ENCODE measurements around the gene EHD1. TPM values are rescaled to one million over a fixed set of nuclear protein-coding genes. Genes with fewer than 3 reads are reported as not detected.

EHD1 gene
- total and polyA plus RNA-seq, 2 of the 4 experiments (the other 2 are of a cell fraction) = 107 to 209 TPM

- no TSS peak for BruUV-seq (replicated peaks)
- in situ Hi-C loops (cut with MboI; ENCODE audit: low sequenced_read_pairs) (no loop called here), dilution Hi-C loops (cut with HindIII; ENCODE audit: low sequenced_read_pairs, unreplicated experiment) (no loop called here), intact Hi-C loops (cut with micrococcal nuclease) (no loop called here)
- Histone ChIP-seq H3K9me3 (ENCODE audit: control insufficient read depth, insufficient read depth, low read length) (no peaks in the 10 kb centered on the region), H2BK120ac (ENCODE audit: low read depth, low read length) (no peak overlapping the region), H2BK15ac (ENCODE audit: low read depth, low read length) (no peak overlapping the region), H4K20me1 (ENCODE audit: insufficient read depth, low read length) (peaks cover 41% of the 10 kb centered on the region), H3K4me1 (ENCODE audit: control insufficient read depth, insufficient read depth, low read length) (peaks cover 36% of the 10 kb centered on the region), H4K5ac (ENCODE audit: low read depth, low read length) (no peak overlapping the region), H2BK5ac (ENCODE audit: low read depth, low read length, poor library complexity, severe bottlenecking) (no peak overlapping the region), H3K18ac (ENCODE audit: low read depth, low read length) (no peak overlapping the region), H3K23ac (ENCODE audit: low read depth, low read length) (no peak overlapping the region), H3K56ac (ENCODE audit: extremely low read depth, insufficient read depth, low read length) (no peak overlapping the region), H2AK5ac (ENCODE audit: low read depth, low read length) (peak overlapping the region; percentile 67; the same call in 1 of the 2 replicates), H3K27me3 (ENCODE audit: control insufficient read depth, insufficient read depth, low read length) (no peaks in the 10 kb centered on the region), H3K9ac (ENCODE audit: low read depth, low read length) (no peak overlapping the region), H3K14ac (replicated peaks; ENCODE audit: low read depth, low read length) (no peak overlapping the region), H2AFZ (replicated peaks; ENCODE audit: low read length, poor library complexity) (no peak overlapping the region), H3K9me1 (ENCODE audit: insufficient read depth, low read length) (peaks cover 24% of the 10 kb centered on the region), H3K36me3 (ENCODE audit: control insufficient read depth, insufficient read depth, low read length) (peaks cover 27% of the 10 kb centered on the region), H3K4ac (ENCODE audit: low read depth, low read length) (0 out of 2 replicates have a peak overlapping the region, but pooled peaks have one; percentile 17), H4K91ac (ENCODE audit: insufficient read depth, low read depth, low read length) (no peak overlapping the region), H3K4me3 (ENCODE audit: insufficient read depth, low read depth, low read length) (no peak overlapping the region), H4K8ac (ENCODE audit: low read depth in 2 of 2, low read length in 2 of 2) (peak overlapping the region in 1 of 2 experiments; percentile 17; a peak in 1 of 4 replicates), H3K79me1 (ENCODE audit: low read depth in 1 of 2, low read length in 2 of 2) (peaks cover 19 to 80% of the 10 kb centered on the region in 2 experiments), H3K4me2 (ENCODE audit: low read depth, low read length) (no peak overlapping the region), H2BK20ac (ENCODE audit: low read depth, low read length) (no peak overlapping the region), H2AK9ac (replicated peaks; ENCODE audit: low read depth, low read length, poor library complexity) (no peak overlapping the region), H3K27ac (ENCODE audit: insufficient read depth, low read length) (no peak overlapping the region)
- POLR2A ChIA-PET (ENCODE audit: unreplicated experiment) = no interaction called here
- no peak; the same call in 1 of the 2 replicates for TF ChIP-seq POLR2A (IDR thresholded peaks at IDR 0.05; ENCODE audit: low read depth, low read length)
- TF ChIP-seq CEBPB (IDR thresholded peaks at IDR 0.05; ENCODE audit: low read depth, low read length) = no peak
- TF ChIP-seq USF2 (IDR thresholded peaks at IDR 0.05; ENCODE audit: low read depth, low read length) = no peak
- CTCF ChIA-PET = interaction anchor here (0.9 kb wide), 1 partner anchor 27 kb away, joined by 3 read pairs; no protein-coding TSS in a partner anchor
- DNase-seq = no peak
- 100% methylated on average over 4 of the region's 6 CpGs; no CpG with 5 or more reads in 1 of the 2 experiments for WGBS, 2 experiments (ENCODE audit: extremely low coverage in 2 of 2, insufficient read length in 1 of 2)
- no peak for ATAC-seq (ENCODE audit: low read depth)
Measured at GRCh38 chr11:64861227-64861975, 17.0 kb downstream of the EHD1 start.

Measured in IMR-90 (cell line).